SK-N-MC (cell line): ENCODE data around the gene VARS1.

Source experiments
- DNase-seq: peaks from one replicate; pipeline ENCODE4 v3.0.0-alpha.2; 2011; ENCODE audit warnings: low read depth, low spot score
- H3K27ac ChIP-seq: fragments of 200-600 bp; sonication (generic); 2 replicates; pipeline ENCODE4 v1.5.1; 2016; ENCODE audit warnings: mixed run types
- H3K36me3 ChIP-seq: fragments of 200-600 bp; sonication (generic); 2 replicates; pipeline ENCODE4 v1.6.1; 2017; ENCODE audit warnings: antibody characterized with exemption, low read length, mixed read lengths; ENCODE audit not compliant: insufficient read depth
- H3K4me3 ChIP-seq: fragments of 200-600 bp; sonication (generic); 2 replicates; pipeline ENCODE4 v1.5.1; 2016
- H3K9ac ChIP-seq: fragments of 200-600 bp; sonication (generic); 2 replicates; pipeline ENCODE4 v1.8.0; 2017; ENCODE audit warnings: mixed run types, mixed read lengths; ENCODE audit not compliant: insufficient read length
- H3K9me3 ChIP-seq: fragments of 200-600 bp; sonication (generic); 2 replicates; pipeline ENCODE4 v1.6.1; 2017; ENCODE audit warnings: low read depth, mild to moderate bottlenecking, antibody characterized with exemption, low read length, moderate library complexity, mixed read lengths
- EZH2 ChIP-seq: fragments of 200-600 bp; sonication (generic); IDR thresholded peaks from one replicate; pipeline ENCODE4 v1.6.1; 2017; ENCODE audit warnings: antibody characterized with exemption
- FOXP2 ChIP-seq: optimal IDR thresholded peaks from 2 replicates; pipeline ENCODE3; 2011; ENCODE audit warnings: mild to moderate bottlenecking, moderate library complexity; ENCODE audit not compliant: insufficient read depth; ENCODE audit errors: extremely low read length, control extremely low read depth
- POLR2AphosphoS5 ChIP-seq: IDR thresholded peaks from 2 replicates; pipeline ENCODE4 v1.6.1; 2012; ENCODE audit warnings: mild to moderate bottlenecking, low read depth, low read length, borderline replicate concordance

Gene VARS1

DNA sequence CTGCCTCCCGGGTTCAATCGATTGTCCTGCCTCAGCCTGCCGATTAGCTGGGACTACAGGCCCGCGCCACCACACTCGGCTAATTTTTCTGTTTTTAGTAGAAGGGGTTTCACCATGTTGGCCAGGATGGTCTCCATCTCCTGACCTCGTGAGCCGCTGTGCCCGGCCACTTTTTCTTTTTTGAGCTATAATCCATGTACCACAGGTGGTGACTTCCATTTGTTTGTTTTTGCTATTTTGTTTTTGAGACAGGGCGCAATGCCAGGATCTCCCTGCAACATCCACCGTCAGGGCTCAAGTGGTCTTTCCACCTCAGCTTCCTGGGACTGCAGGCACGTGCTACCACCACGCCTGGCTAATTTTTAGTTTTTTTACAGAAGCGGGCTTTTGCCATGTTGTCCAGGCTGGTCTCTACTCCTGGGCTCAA, 40.5 kb upstream of the VARS1 start:
- Histone ChIP-seq H3K27ac (peak overlapping the region; percentile 98), H3K4me3 (peak overlapping the region; percentile 88), H3K36me3 (peaks cover 53% of the 10 kb centered on the region), H3K9ac (peak overlapping the region; percentile 94), H3K9me3 (no peaks in the 10 kb centered on the region)
- DNase-seq = no peak
- TF ChIP-seq FOXP2 = no peak
- TF ChIP-seq POLR2AphosphoS5 = peak; percentile 8; the same call in 1 of the 2 replicates
- TF ChIP-seq EZH2 = no peak

DNA sequence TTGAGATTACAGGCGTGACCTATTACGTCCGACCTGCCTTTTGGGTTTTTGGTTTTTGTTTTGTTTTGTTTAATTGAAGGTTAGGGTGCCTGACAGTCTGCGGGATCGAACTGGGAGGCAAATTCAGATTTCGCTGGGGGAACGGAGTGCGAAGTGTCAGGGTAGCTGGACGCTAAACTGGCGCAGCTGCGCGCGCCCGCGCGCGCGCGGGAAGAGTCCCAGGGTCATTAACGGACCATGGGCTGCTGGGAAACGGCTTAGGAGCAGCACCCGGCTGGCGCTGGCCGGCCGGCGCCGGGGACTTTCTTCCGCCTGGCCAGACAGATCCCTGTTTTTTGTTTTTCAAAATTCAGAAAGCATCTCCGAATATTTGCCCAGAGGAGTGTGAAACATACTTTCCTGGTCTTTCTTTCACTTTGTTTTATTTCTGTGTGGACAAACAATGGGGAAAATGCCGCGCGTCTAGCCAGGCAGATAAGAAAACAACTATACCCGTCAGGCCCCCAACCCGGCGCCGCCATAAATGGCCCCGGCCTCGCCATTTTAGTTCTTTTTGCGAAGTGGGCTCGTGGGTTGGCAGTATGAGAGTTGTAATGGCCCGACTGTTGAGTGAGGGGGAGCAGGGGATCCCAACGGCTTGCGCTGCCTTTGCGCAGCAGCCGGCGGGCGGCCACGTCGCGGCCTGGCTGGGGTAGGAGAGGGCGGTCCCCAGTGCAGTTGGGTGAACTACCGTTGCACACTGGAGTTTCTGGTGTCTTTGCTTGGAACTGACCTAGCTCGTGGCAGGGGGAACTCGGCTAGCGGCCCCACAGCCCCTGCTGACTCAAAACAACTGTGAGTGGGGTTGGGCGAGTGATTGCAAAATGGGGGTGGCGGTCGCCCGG, 39.1 kb upstream of the VARS1 start:
- TF ChIP-seq FOXP2 (no peak), EZH2 (no peak), POLR2AphosphoS5 (peak; percentile 100)
- H3K9me3 ChIP-seq = no peaks in the 10 kb centered on the region
- H3K4me3 ChIP-seq = peak overlapping the region; percentile 88
- peak overlapping the region; percentile 94 for H3K9ac ChIP-seq
- H3K36me3 ChIP-seq = peaks cover 39% of the 10 kb centered on the region
- DNase-seq = no peak
- peak overlapping the region; percentile 98 for H3K27ac ChIP-seq

- Histone ChIP-seq H3K9ac (peak overlapping the region; percentile 83), H3K36me3 (peaks cover 9% of the 10 kb centered on the region), H3K9me3 (no peaks in the 10 kb centered on the region), H3K27ac (peak overlapping the region; percentile 85), H3K4me3 (peak overlapping the region; percentile 96)
- TF ChIP-seq POLR2AphosphoS5 = no peak
- TF ChIP-seq FOXP2 = no peak
- no peak for TF ChIP-seq EZH2
- DNase-seq = no peak
Measured at GRCh38 chr6:31831350-31832215, 36.0 kb upstream of the VARS1 start.

- no peak for TF ChIP-seq EZH2
- no peak for TF ChIP-seq FOXP2
- no peak for TF ChIP-seq POLR2AphosphoS5
- H3K9me3 ChIP-seq = no peaks in the 10 kb centered on the region
- peak overlapping the region; percentile 96 for H3K4me3 ChIP-seq
- DNase-seq = no peak
- H3K9ac ChIP-seq = peak overlapping the region; percentile 83
- peaks cover 2% of the 10 kb centered on the region for H3K36me3 ChIP-seq
- peak overlapping the region; percentile 85; the same call in 1 of the 2 replicates for H3K27ac ChIP-seq
Measured at GRCh38 chr6:31830886-31831335, 35.4 kb upstream of the VARS1 start.

- DNase-seq = peak; percentile 73
- Histone ChIP-seq H3K4me3 (peak overlapping the region; percentile 96), H3K27ac (peak overlapping the region; percentile 85; the same call in 1 of the 2 replicates), H3K9ac (peak overlapping the region; percentile 83), H3K9me3 (no peaks in the 10 kb centered on the region), H3K36me3 (no peaks in the 10 kb centered on the region)
- no peak for TF ChIP-seq POLR2AphosphoS5
- no peak for TF ChIP-seq EZH2
- TF ChIP-seq FOXP2 = no peak
Measured at GRCh38 chr6:31829633-31830283, 34.2 kb upstream of the VARS1 start.

GRCh38 chr6:31827286-31828079, 31.9 kb upstream of the VARS1 start, which contains the start of gene HSPA1B:
Gene HSPA1B (plus strand): TSS chr6:31827738. CDS start chr6:31827951, 213 bp downstream.
- peak within 1 kb of the TSS; percentile 88 for H3K4me3 ChIP-seq
- H3K36me3 ChIP-seq = no peaks in the 10 kb centered on the region
- TF ChIP-seq POLR2AphosphoS5 = peak; percentile 100
- TF ChIP-seq EZH2 = no peak
- TF ChIP-seq FOXP2 = peak; percentile 22
- H3K9me3 ChIP-seq = no peaks in the 10 kb centered on the region
- DNase-seq = peak; percentile 96
- peak within 1 kb of the TSS; percentile 87 for H3K9ac ChIP-seq
- H3K27ac ChIP-seq = peak within 1 kb of the TSS; percentile 98

DNA sequence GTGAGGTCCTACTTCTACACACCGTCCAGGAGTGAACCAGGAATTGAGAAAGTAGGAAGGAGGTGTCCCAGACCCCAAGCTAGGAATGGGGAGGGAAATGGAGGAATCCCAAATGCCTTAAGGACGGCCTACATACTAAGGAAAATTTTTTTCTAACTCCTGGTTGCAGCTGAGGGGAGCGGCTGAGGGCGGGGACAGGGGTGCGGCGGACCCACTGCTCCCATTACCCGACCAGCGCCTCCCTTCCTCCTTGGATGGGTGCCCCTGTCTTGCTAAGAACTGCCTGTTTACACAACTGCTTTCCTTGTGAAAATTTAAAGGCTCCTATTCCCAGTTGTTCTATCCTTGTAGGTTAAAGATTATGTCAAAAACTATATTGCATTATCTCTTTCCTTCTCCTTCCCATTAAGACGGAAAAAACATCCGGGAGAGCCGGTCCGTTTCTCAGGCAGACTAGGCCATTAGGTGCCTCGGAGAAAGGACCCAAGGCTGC, 31.3 kb upstream of the VARS1 start:
- H3K36me3 ChIP-seq = no peaks in the 10 kb centered on the region
- no peak for TF ChIP-seq POLR2AphosphoS5
- TF ChIP-seq EZH2 = no peak
- no peak for TF ChIP-seq FOXP2
- H3K4me3 ChIP-seq = peak overlapping the region; percentile 88
- no peaks in the 10 kb centered on the region for H3K9me3 ChIP-seq
- peak overlapping the region; percentile 87 for H3K9ac ChIP-seq
- no peak for DNase-seq
- H3K27ac ChIP-seq = peak overlapping the region; percentile 98
